Measurements from ENCODE around the gene VASH1. TPM values are rescaled to one million over a fixed set of nuclear protein-coding genes. Genes with fewer than 3 reads are reported as not detected.

VASH1 gene
- total and polyA plus RNA-seq, 8 donors, result 26.5 to 71.3 (median 49.2) TPM

DNA sequence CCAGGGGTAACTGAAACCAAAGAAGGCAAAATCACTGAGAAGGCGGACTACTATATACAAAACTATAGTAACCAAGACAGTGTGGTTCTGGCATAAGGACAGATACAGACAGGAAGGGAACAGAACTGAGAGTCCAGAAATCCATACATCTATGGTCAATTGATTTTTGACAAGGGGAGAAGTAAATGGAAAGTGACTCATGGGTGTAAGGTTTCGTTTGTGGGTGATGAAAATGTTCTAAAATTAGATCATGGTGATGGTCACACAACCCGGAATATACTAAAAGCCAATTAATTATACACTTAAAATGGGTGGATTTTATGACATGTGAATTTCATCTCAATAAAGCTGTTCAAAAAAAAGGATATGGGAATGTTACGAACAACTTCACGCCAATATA is 32.7 kb downstream of the VASH1 start:
- Histone ChIP-seq H3K27ac (no peak overlapping the region), H3K9me3 (no peaks in the 10 kb centered on the region), H3K4me1 (no peaks in the 10 kb centered on the region), H3K27me3 (no peaks in the 10 kb centered on the region), H3K36me3 (peaks cover 0 to 69% of the 10 kb centered on the region in 2 donors), H3K4me3 (no peak overlapping the region)
- DNase-seq (no peak), ATAC-seq (no peak)
- TF ChIP-seq, protein P1, sequence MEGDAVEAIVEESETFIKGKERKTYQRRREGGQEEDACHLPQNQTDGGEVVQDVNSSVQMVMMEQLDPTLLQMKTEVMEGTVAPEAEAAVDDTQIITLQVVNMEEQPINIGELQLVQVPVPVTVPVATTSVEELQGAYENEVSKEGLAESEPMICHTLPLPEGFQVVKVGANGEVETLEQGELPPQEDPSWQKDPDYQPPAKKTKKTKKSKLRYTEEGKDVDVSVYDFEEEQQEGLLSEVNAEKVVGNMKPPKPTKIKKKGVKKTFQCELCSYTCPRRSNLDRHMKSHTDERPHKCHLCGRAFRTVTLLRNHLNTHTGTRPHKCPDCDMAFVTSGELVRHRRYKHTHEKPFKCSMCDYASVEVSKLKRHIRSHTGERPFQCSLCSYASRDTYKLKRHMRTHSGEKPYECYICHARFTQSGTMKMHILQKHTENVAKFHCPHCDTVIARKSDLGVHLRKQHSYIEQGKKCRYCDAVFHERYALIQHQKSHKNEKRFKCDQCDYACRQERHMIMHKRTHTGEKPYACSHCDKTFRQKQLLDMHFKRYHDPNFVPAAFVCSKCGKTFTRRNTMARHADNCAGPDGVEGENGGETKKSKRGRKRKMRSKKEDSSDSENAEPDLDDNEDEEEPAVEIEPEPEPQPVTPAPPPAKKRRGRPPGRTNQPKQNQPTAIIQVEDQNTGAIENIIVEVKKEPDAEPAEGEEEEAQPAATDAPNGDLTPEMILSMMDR (IDR thresholded peaks at IDR 0.05), result no peak
- intact Hi-C loops (cut with DNase I), result no loop called here

DNA sequence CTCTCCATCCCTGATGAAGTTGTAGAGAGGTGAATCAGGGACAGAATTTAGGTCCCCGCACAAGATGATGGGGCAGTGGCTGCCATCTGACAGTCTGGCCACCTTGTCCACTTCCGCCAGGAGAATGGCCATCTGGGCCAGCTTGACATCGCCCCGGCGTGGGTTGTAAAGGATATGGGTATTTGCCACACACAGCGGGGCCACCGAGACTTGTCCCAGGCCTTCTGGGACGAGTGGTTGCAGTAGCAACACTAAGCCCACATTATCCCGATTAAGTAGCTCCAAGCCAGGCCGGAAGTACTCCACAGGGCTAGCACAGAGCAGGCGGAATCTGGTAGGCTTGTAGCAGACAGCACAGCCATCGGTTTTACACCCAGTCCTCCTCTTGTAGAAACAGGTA is 45.2 kb downstream of the VASH1 start:
- intact Hi-C loops (cut with DNase I), result loop anchor here in 1 of 2 donors (5.0 kb wide), 1 partner anchor 99 kb away; no protein-coding TSS in a partner anchor
- peaks cover 0 to 74% of the 10 kb centered on the region in 2 donors for H3K36me3 ChIP-seq

DNA sequence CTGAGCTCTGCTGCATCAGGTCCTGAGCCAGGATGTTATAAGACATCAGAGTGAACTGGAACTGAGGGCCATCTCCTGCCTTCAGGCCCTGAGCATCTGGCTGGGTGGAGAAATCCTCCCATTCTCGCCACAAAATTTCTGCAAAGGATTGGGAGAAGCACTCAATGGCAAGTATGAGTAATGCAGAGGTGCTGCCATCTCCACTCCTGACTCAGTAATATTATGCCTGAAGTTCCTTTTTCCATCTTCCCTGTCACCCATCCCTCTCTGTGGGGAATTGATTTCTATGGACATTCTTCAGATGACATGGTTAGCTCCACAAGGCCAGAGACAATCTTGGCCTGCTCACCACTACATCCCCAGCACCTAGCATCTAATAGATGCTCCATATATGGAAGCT is 46.7 kb downstream of the VASH1 start:
- H3K4me1 ChIP-seq, result peaks cover 5 to 19% of the 10 kb centered on the region in 2 donors
- ATAC-seq (no peak), DNase-seq (no peak)
- H3K27me3 ChIP-seq, result no peaks in the 10 kb centered on the region
- no peak overlapping the region for H3K27ac ChIP-seq
- H3K9me3 ChIP-seq, result no peaks in the 10 kb centered on the region
- H3K4me3 ChIP-seq, result no peak overlapping the region
- TF ChIP-seq, protein P1 (IDR thresholded peaks at IDR 0.05), result no peak
- peaks cover 0 to 58% of the 10 kb centered on the region in 2 donors for H3K36me3 ChIP-seq
- intact Hi-C loops (cut with DNase I), result loop anchor here in 1 of 2 donors (5.0 kb wide), 1 partner anchor 101 kb away; no protein-coding TSS in a partner anchor

More for the DNA sequence above, 45.2 kb downstream of the VASH1 start:
- Histone ChIP-seq H3K27ac (no peak overlapping the region), H3K9me3 (no peaks in the 10 kb centered on the region), H3K4me1 (peaks cover 0 to 13% of the 10 kb centered on the region in 2 donors), H3K27me3 (no peaks in the 10 kb centered on the region), H3K4me3 (no peak overlapping the region)
- ATAC-seq (no peak), DNase-seq (no peak)
- TF ChIP-seq, protein P1 (IDR thresholded peaks at IDR 0.05), result no peak

DNA sequence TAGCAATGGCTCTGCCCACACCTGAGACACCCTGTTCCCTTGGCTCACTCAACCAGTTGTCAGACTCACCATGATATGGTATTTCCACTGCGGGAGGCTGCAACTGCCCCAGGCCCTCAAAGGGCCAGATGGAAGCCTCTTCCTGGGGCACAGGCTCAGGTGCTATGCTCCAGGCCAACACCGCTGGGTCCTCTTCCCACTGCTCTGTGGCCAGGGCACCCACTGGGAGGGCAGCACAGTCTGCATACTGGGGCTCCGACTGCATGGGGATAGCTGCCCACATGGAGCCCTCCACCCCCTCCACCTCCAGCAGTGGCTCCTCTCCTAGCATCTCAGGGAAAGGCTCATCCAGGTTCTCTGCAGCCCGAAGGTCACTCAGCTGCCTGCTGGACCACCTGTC is 47.7 kb downstream of the VASH1 start:
- no peak for DNase-seq
- peaks cover 0 to 49% of the 10 kb centered on the region in 2 donors for H3K36me3 ChIP-seq
- TF ChIP-seq, protein P1 (IDR thresholded peaks at IDR 0.05), result no peak
- intact Hi-C loops (cut with DNase I), result loop anchor here in 1 of 2 donors (5.0 kb wide), 1 partner anchor 102 kb away; no protein-coding TSS in a partner anchor
- no peak for ATAC-seq
- peaks cover 5 to 23% of the 10 kb centered on the region in 2 donors for H3K4me1 ChIP-seq
- no peak overlapping the region for H3K4me3 ChIP-seq
- H3K27me3 ChIP-seq, result no peaks in the 10 kb centered on the region
- H3K9me3 ChIP-seq, result no peaks in the 10 kb centered on the region
- no peak overlapping the region for H3K27ac ChIP-seq

DNA sequence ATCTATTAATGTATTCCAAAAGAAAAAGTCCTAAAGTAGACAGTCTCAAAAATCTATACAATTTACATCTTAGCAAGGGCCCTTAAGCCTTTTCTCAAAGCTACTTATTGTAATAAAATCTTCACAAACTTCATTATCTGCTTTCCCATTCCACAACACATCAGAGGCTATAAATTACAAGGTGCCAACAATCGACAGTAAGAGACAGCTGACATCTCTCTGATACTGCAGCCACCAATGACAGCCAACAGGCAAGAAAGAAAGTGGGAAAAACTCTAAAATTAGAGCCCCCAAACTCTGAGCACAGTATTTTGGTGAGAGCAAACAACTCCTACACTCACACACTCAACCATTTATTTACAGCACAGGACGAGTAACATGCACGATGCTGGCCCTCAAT is 49.3 kb downstream of the VASH1 start:
- intact Hi-C loops (cut with DNase I), result no loop called here
- Histone ChIP-seq H3K36me3 (peaks cover 0 to 36% of the 10 kb centered on the region in 2 donors), H3K4me3 (peak overlapping the region; percentile 5 to 91), H3K27ac (peak overlapping the region in 1 of 2 donors; percentile 82), H3K27me3 (no peaks in the 10 kb centered on the region), H3K9me3 (no peaks in the 10 kb centered on the region), H3K4me1 (peaks cover 5 to 23% of the 10 kb centered on the region in 2 donors)
- ATAC-seq (no peak), DNase-seq (no peak)
- TF ChIP-seq, protein P1 (IDR thresholded peaks at IDR 0.05), result no peak
